GM12878 (cell line): Measurements from ENCODE around the gene BBS9. TPM values are rescaled to one million over a fixed set of nuclear protein-coding genes. Genes with fewer than 3 reads are reported as not detected.

Source experiments
- ATAC-seq: fragments of 200-7000 bp; cut with Tn5 transposase; 3 replicates; pipeline ENCODE4 v1.9.1; 2020; ENCODE audit warnings: mild to moderate bottlenecking, moderate library complexity
- BruUV-seq: library from RNA; stranded (reverse); fragments of 400-500 nt; replicated peaks from 2 replicates; lab custom pipeline; 2021; lab: Mats Ljungman, UMichigan
- CTCF ChIA-PET: fragments of 300-600 bp; sonication (Branson Sonifier 250); formaldehyde crosslinking; extraction: SDS; loops from one replicate; lab custom pipeline; 2021; ENCODE audit warnings: inconsistent platforms; lab: Yijun Ruan, JAX
- POLR2A ChIA-PET: fragments of 350-600 bp; formaldehyde crosslinking; extraction: SDS; loops from one replicate; lab custom pipeline; 2021; ENCODE audit warnings: inconsistent platforms; lab: Charles Lee
- RAD21 ChIA-PET: fragments of 300-600 bp; sonication (Branson Sonifier 250); formaldehyde crosslinking; loops from one replicate; lab custom pipeline; 2023; ENCODE audit warnings: antibody characterized with exemption; ENCODE audit not compliant: unreplicated experiment; lab: Charles Lee
- SMC1A ChIA-PET: fragments of 300-600 bp; sonication (Branson Sonifier 250); formaldehyde crosslinking; loops from one replicate; lab custom pipeline; 2023; ENCODE audit not compliant: unreplicated experiment, uncharacterized antibody; lab: Charles Lee
- DNase-seq: peaks from one replicate; pipeline ENCODE4 v3.0.0-alpha.2; 2011; ENCODE audit warnings: low read depth, low spot score
- FAIRE-seq: peaks from 3 replicates; lab custom pipeline; 2011; peaks lifted over from hg19 to GRCh38; lab: Jason Lieb, UNC
- H2AFZ ChIP-seq: 2 replicates; pipeline ENCODE4 v1.6.0; 2011; ENCODE audit warnings: low read depth, low read length, control low read depth; ENCODE audit not compliant: control insufficient read depth
- H3K27ac ChIP-seq: 2 replicates; pipeline ENCODE4 v1.5.1; 2011; ENCODE audit warnings: control low read depth; ENCODE audit not compliant: control insufficient read depth, insufficient read depth
- H3K27me3 ChIP-seq, 2 experiments: replicated peaks in 1 of 2; 2 replicates each; pipeline versions ENCODE4 v1.6.0 to v1.6.1; 2011; ENCODE audit warnings: low read length in 1 of 2; ENCODE audit not compliant: control insufficient read depth in 2 of 2, insufficient read depth in 2 of 2
- H3K36me3 ChIP-seq, 2 experiments: 2 replicates each; pipeline ENCODE4 v1.5.1; 2011; ENCODE audit warnings: low read length in 1 of 2; ENCODE audit not compliant: control insufficient read depth in 2 of 2, insufficient read depth in 2 of 2
- H3K4me1 ChIP-seq: 2 replicates; pipeline ENCODE4 v1.6.1; 2011; ENCODE audit warnings: mild to moderate bottlenecking, low read length, moderate library complexity, mixed read lengths; ENCODE audit not compliant: control insufficient read depth, insufficient read depth
- H3K4me2 ChIP-seq: 2 replicates; pipeline ENCODE4 v1.6.0; 2011; ENCODE audit warnings: control low read depth; ENCODE audit not compliant: control insufficient read depth, insufficient read depth
- H3K4me3 ChIP-seq: fragments of 200-600 bp; sonication (generic); 2 replicates; pipeline ENCODE4 v1.5.1; 2016
- H3K79me2 ChIP-seq: 2 replicates; pipeline ENCODE4 v1.6.0; 2011; ENCODE audit warnings: low read length; ENCODE audit not compliant: control insufficient read depth, insufficient read depth
- H3K9ac ChIP-seq: 2 replicates; pipeline ENCODE4 v1.8.0; 2011; ENCODE audit warnings: low read length, control low read depth, mixed read lengths; ENCODE audit not compliant: control insufficient read depth, insufficient read depth
- H3K9me3 ChIP-seq: replicated peaks from 3 replicates; pipeline ENCODE4 v1.5.1; 2011; ENCODE audit warnings: mild to moderate bottlenecking, low read length; ENCODE audit not compliant: control insufficient read depth, insufficient read depth
- H4K20me1 ChIP-seq: 2 replicates; pipeline ENCODE4 v1.6.0; 2011; ENCODE audit not compliant: control insufficient read depth, insufficient read depth
- CREB1 ChIP-seq: IDR thresholded peaks from 2 replicates; pipeline ENCODE4 v1.6.1; 2012; ENCODE audit warnings: low read depth, mild to moderate bottlenecking, inconsistent platforms
- ELK1 ChIP-seq: IDR thresholded peaks from 2 replicates; pipeline ENCODE4 v1.6.1; 2012; ENCODE audit warnings: low read depth, low read length, improper control_type of control experiment
- FOXK2 ChIP-seq: fragments of 450-650 bp; IDR thresholded peaks from 2 replicates; pipeline ENCODE4 v1.6.1; 2017; ENCODE audit warnings: mild to moderate bottlenecking, moderate library complexity
- JUND ChIP-seq: IDR thresholded peaks from 2 replicates; pipeline ENCODE4 v1.6.1; 2012; ENCODE audit warnings: low read depth, mild to moderate bottlenecking, low read length, improper control_type of control experiment, moderate library complexity
- MYB ChIP-seq: fragments of 150-350 bp; IDR thresholded peaks from 2 replicates; pipeline ENCODE4 v1.6.1; 2014; ENCODE audit warnings: mild to moderate bottlenecking, low read depth, low read length, borderline replicate concordance
- NFYA ChIP-seq: IDR thresholded peaks from 2 replicates; pipeline ENCODE4 v1.6.1; 2011; ENCODE audit warnings: low read depth, mild to moderate bottlenecking, low read length, improper control_type of control experiment, borderline replicate concordance
- NKRF ChIP-seq: fragments of 450-650 bp; conservative IDR thresholded peaks from 2 replicates; pipeline ENCODE4 v1.6.1; 2017; ENCODE audit warnings: mild to moderate bottlenecking, moderate library complexity
- NR2F1 ChIP-seq: fragments of 450-650 bp; conservative IDR thresholded peaks from 2 replicates; pipeline ENCODE4 v1.6.1; 2017; ENCODE audit warnings: mild to moderate bottlenecking
- PML ChIP-seq: IDR thresholded peaks from 2 replicates; pipeline ENCODE4 v1.6.1; 2012; ENCODE audit warnings: low read length, inconsistent platforms
- POLR2AphosphoS5 ChIP-seq: IDR thresholded peaks from 2 replicates; pipeline ENCODE4 v1.6.1; 2011; ENCODE audit warnings: mild to moderate bottlenecking, low read length, inconsistent platforms
- RB1 ChIP-seq: fragments of 450-650 bp; formaldehyde crosslinking; IDR thresholded peaks from 2 replicates; pipeline ENCODE4 v1.6.1; 2017; ENCODE audit warnings: mild to moderate bottlenecking, borderline replicate concordance
- REST ChIP-seq: IDR thresholded peaks from 2 replicates; pipeline ENCODE4 v1.6.1; 2012; ENCODE audit warnings: mild to moderate bottlenecking, low read depth, low read length
- SIX5 ChIP-seq: IDR thresholded peaks from 2 replicates; pipeline ENCODE4 v1.6.1; 2011; ENCODE audit warnings: mild to moderate bottlenecking, low read depth, low read length, moderate library complexity; ENCODE audit not compliant: severe bottlenecking
- ZBTB11 ChIP-seq: fragments of 450-650 bp; formaldehyde crosslinking; IDR thresholded peaks from 2 replicates; pipeline ENCODE4 v1.5.0; 2022; ENCODE audit warnings: mild to moderate bottlenecking, missing genetic modification characterization
- WGBS: methylation state at CpG from one replicate; pipeline ENCODE4 v1.1.6; 2016; ENCODE audit warnings: low lambda C conversion rate; ENCODE audit not compliant: insufficient replicate concordance, insufficient coverage; ENCODE audit errors: missing lambda C conversion rate; 5-methylcytosine and 5-hydroxymethylcytosine counted together
- in situ Hi-C: fragments of 300-500 bp; cut with MboI; formaldehyde crosslinking; loops from 9 replicates; pipeline ENCODE4 v1.14.3; 2018; ENCODE audit warnings: mixed read lengths
- intact Hi-C: fragments of 100-400 bp; cut with micrococcal nuclease; formaldehyde crosslinking; loops from one replicate; pipeline ENCODE4 v1.14.2; 2022; ENCODE audit not compliant: unreplicated experiment
- polyA plus RNA-seq, 11 experiments: library from polyadenylated mRNA; depleted of rRNA in 4 of 11; unstranded in 6 of 11; stranded (reverse) in 5 of 11; fragments of >200 nt; fragmentation: Nextera tagmentation in 4 of 11; fragmentation: Illumina TruSeq in 1 of 11; extraction: Ambion mirVana in 4 of 11; extraction: Trizol in 1 of 11; gene quantifications; 1 replicate in 1 of 11; 2 replicates in 10 of 11; pipeline versions ENCODE4 v1.2.1 to v1.2.3, GENCODE V29; 2011 to 2016; ENCODE audit warnings: inconsistent platforms in 2 of 11, missing spikeins in 2 of 11, low read depth in 1 of 11
- total RNA-seq, 4 experiments: library from RNA; depleted of rRNA in 3 of 4; stranded (reverse); fragments of >200 nt in 3 of 4; fragmentation: Illumina TruSeq in 1 of 4; extraction: Trizol in 1 of 4; gene quantifications; 2 replicates each; pipeline versions ENCODE4 v1.2.1 to v1.2.3, GENCODE V29; 2013 to 2021

Gene BBS9
- total and polyA plus RNA-seq, 10 of the 15 experiments (the other 5 are each of a cell fraction or from before 2014, with no cell fraction given) = 1.2 to 5.6 (median 2.3) TPM

- SMC1A ChIA-PET = interaction anchor here (1.3 kb wide), 1 partner anchor 9 kb away, joined by 8 read pairs; no protein-coding TSS in a partner anchor
- H3K9ac ChIP-seq = no peak overlapping the region
- intact Hi-C loops = no loop called here
- TF ChIP-seq RB1 (no peak), JUND (no peak), REST (no peak), NKRF (no peak), CREB1 (no peak), POLR2AphosphoS5 (no peak), NR2F1 (no peak), MYB (no peak), FOXK2 (no peak), ELK1 (no peak), SIX5 (no peak), NFYA (no peak), PML (no peak), ZBTB11 (CRISPR knock-in tag) (no peak)
These were observed 196.6 kb downstream of the BBS9 start for GRCh38 chr7:33325754-33326484.

More at GRCh38 chr7:33325754-33326484, 196.6 kb downstream of the BBS9 start:
- no peak for ATAC-seq
- POLR2A ChIA-PET = no interaction called here
- no peak overlapping the region for H3K4me3 ChIP-seq
- WGBS = 15% methylated on average over 4 of the region's 4 CpGs
- no peaks in the 10 kb centered on the region for H3K4me1 ChIP-seq
- H3K27ac ChIP-seq = no peak overlapping the region
- DNase-seq = no peak
- RAD21 ChIA-PET = no interaction called here
- no peak overlapping the region for H3K4me2 ChIP-seq
- H4K20me1 ChIP-seq = no peaks in the 10 kb centered on the region
- in situ Hi-C loops = no loop called here
- no peak overlapping the region for H2AFZ ChIP-seq
- no peaks in the 10 kb centered on the region for H3K27me3 ChIP-seq
- BruUV-seq = no TSS peak
- H3K36me3 ChIP-seq = no peaks in the 10 kb centered on the region
- no peak for FAIRE-seq
- H3K79me2 ChIP-seq = no peaks in the 10 kb centered on the region
- CTCF ChIA-PET = no interaction called here
- no peaks in the 10 kb centered on the region for H3K9me3 ChIP-seq
